Measurements from ENCODE around the gene MED7. TPM values are rescaled to one million over a fixed set of nuclear protein-coding genes. Genes with fewer than 3 reads are reported as not detected.

MED7 gene
- total RNA-seq, 2 donors from 2014 or later, result 8.7 to 12.8 TPM

- DNase-seq (no peak), ATAC-seq (no peak)
- intact Hi-C loops (cut with DNase I, micrococcal nuclease), result no loop called here
These were observed 27.7 kb downstream of the MED7 start for GRCh38 chr5:157115012-157115411.

- DNase-seq (no peak), ATAC-seq (no peak)
These were observed 29.7 kb downstream of the MED7 start for GRCh38 chr5:157113002-157113401.

DNA sequence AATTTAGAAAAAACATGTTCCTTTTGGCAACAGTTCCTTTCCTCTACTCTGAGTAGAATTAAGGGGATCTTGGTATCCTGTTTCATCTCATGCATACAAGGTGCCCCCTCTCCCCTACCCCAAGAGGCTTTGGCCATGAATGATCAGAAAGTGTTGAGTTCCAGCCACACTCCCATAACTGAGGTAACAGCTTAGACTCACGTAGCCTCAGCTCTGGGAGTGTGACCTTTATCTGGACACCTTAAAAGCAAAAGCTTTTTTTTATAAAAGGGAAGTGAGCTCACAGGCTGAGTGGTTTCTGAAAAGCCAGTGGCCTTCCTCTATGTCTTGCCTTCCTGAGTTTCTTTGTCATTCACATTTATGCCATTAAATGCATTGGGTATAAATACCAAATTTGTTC, 32.9 kb downstream of the MED7 start:
- ATAC-seq, result peak; percentile 27
- intact Hi-C loops (cut with DNase I, micrococcal nuclease), result no loop called here
- no peak for DNase-seq

More at GRCh38 chr5:157113002-157113401, 29.7 kb downstream of the MED7 start:
- intact Hi-C loops (cut with DNase I, micrococcal nuclease), result no loop called here

GRCh38 chr5:157108976-157109375, 33.7 kb downstream of the MED7 start, which contains the start of gene HAVCR2:
Gene HAVCR2 (minus strand): TSS chr5:157109044. CDS start chr5:157108983, 61 bp downstream.
- ATAC-seq (peak; percentile 45), DNase-seq (peak in 1 of 2 donors; percentile 21)
- intact Hi-C loops (cut with DNase I, micrococcal nuclease), result no loop called here

GRCh38 chr5:157107508-157107907, 35.2 kb downstream of the MED7 start:
- no peak for DNase-seq
- ATAC-seq, result no peak
- intact Hi-C loops (cut with DNase I, micrococcal nuclease), result no loop called here

DNA sequence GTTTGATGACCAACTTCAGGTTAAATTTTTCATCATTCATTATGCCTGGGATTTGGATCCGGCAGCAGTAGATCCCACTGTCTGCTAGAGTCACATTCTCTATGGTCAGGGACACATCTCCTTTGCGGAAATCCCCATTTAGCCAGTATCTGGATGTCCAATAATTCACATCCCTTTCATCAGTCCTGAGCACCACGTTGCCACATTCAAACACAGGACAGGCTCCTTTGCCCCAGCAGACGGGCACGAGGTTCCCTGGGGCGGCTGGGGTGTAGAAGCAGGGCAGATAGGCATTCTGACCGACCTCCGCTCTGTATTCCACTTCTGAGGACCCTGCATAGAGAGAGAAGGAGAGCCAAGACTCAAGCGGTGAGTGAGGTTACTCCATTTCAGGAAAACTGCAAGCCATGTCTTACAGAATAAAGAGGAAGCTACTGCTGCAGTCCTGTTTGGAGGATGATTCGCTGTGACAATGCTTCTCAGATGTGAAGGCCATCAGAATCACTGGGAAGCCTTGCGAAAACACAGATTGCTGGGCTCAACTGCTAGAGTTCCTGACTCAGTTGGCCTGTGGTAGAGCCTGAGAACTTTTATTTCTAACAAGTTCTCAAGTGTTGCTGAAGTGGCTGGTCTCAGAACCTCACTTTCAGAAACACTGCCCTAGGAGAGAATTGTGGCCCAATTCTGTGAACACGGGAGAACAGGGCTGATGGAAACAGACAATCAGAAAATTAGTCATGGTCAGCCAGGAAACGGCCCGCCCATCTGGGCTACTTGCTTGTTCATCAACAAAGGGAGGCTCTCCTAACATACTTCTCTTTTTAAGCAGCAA, 35.8 kb downstream of the MED7 start:
- DNase-seq (peak in 1 of 2 donors; percentile 18), ATAC-seq (no peak)
- intact Hi-C loops (cut with DNase I, micrococcal nuclease), result no loop called here

DNA sequence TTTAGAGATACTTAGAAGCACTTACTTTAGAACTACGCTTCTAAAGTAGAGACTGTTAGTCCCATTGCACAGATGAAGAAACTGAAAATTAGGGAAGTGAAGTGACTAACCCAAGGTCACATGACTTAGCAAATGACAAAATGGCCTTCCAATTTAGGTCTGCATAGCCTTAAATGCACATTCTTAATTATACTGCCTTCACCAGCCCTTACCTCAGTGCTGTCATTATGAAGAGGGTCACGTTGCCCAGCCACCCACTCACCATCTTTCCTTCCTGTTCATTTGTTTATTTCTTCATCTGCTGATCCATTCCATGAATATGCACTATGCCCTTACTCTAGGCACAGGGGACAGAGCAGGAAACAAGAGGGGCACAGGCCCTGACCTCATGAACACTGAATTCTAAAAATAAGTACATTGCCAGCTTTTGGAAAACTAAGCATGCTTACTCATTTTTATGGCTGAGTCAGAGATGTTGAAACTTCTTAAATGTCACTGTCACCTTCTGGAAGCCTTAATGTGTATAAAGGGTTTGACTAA, 42.5 kb downstream of the MED7 start:
- intact Hi-C loops (cut with DNase I, micrococcal nuclease), result no loop called here
- DNase-seq, result no peak
- no peak for ATAC-seq

GRCh38 chr5:157088342-157088990, 54.2 kb downstream of the MED7 start:
- intact Hi-C loops (cut with DNase I, micrococcal nuclease), result no loop called here
- no peak for DNase-seq
- ATAC-seq, result peak; percentile 71

Other genes with a start within 250 kb of the MED7 start
- 1 to 10 TPM in 1 of 2 donors, under 1 TPM in 1; 0.49 to 2.5 TPM for gene TIMD4, start 179.6 kb downstream of the MED7 start, total RNA-seq
- 10 to 100 TPM in 1 of 2 donors, 1 to 10 TPM in 1; 3.9 to 16.3 TPM for gene HAVCR1, start 83.7 kb downstream of the MED7 start, total RNA-seq
- 1 to 10 TPM; 1.3 to 4.9 TPM for gene HAVCR2, start 33.8 kb downstream of the MED7 start, total RNA-seq
- gene GARIN3, start 23.4 kb upstream of the MED7 start, total RNA-seq, result not detected
- 1 to 10 TPM; 1.5 to 1.7 TPM for gene ITK, start 38.0 kb upstream of the MED7 start, total RNA-seq
- gene CYFIP2, start 123.3 kb upstream of the MED7 start, total RNA-seq, result 10 to 100 TPM; 25.5 to 36.0 TPM